GM18519 (cell line): ENCODE results near the gene RUNX1.

Source experiments
- ATAC-seq: cut with Tn5 transposase; IDR thresholded peaks from one replicate; pipeline ENCODE4 v1.9.1; 2021; ENCODE audit warnings: mild to moderate bottlenecking, moderate library complexity; ENCODE audit not compliant: unreplicated experiment, low FRiP score

The RUNX1 gene

GRCh38 chr21:35063428-35064172 lies 14.5 kb upstream of the RUNX1 start:
- no peak for ATAC-seq

- ATAC-seq: no peak
Observed at GRCh38 chr21:35062016-35062415, 12.9 kb upstream of the RUNX1 start.

- no peak for ATAC-seq
Observed at GRCh38 chr21:35059742-35060141, 10.6 kb upstream of the RUNX1 start.

GRCh38 chr21:35058058-35058457 lies 9.0 kb upstream of the RUNX1 start:
- no peak for ATAC-seq

- peak; percentile 56 for ATAC-seq
Observed at GRCh38 chr21:35057428-35057827, 8.3 kb upstream of the RUNX1 start.

- ATAC-seq: no peak
Observed at GRCh38 chr21:35053356-35054096, 4.4 kb upstream of the RUNX1 start.

- ATAC-seq: no peak
Observed at GRCh38 chr21:35052801-35053200, 3.7 kb upstream of the RUNX1 start.

GRCh38 chr21:35051287-35051818 lies 2.3 kb upstream of the RUNX1 start:
- no peak for ATAC-seq

- ATAC-seq: no peak
Observed at GRCh38 chr21:35050348-35051286, 1.5 kb upstream of the RUNX1 start.

- no peak for ATAC-seq
Observed at GRCh38 chr21:35048183-35048601, 910 bp downstream of the RUNX1 start.

- no peak for ATAC-seq
Observed at GRCh38 chr21:35046880-35047229, 2.2 kb downstream of the RUNX1 start.

- ATAC-seq: no peak
Observed at GRCh38 chr21:35046263-35046624, 2.9 kb downstream of the RUNX1 start.

- ATAC-seq: no peak
Observed at GRCh38 chr21:35045542-35046262, 3.4 kb downstream of the RUNX1 start.

- no peak for ATAC-seq
Observed at GRCh38 chr21:35044770-35045541, 4.1 kb downstream of the RUNX1 start.

GRCh38 chr21:35044128-35044527 lies 5.0 kb downstream of the RUNX1 start:
- ATAC-seq: no peak

GRCh38 chr21:35043549-35043948 lies 5.6 kb downstream of the RUNX1 start:
- ATAC-seq: no peak

GRCh38 chr21:35042836-35043235 lies 6.3 kb downstream of the RUNX1 start:
- no peak for ATAC-seq

GRCh38 chr21:35041881-35042280 lies 7.2 kb downstream of the RUNX1 start:
- ATAC-seq: no peak

- no peak for ATAC-seq
Observed at GRCh38 chr21:35041122-35041521, 8.0 kb downstream of the RUNX1 start.
